H1 (cell line): Measurements from ENCODE around the gene C19orf38. TPM values are rescaled to one million over a fixed set of nuclear protein-coding genes. Genes with fewer than 3 reads are reported as not detected.

Experiments
- CTCF ChIA-PET: fragments of 300-600 bp; sonication (Branson Sonifier 250); formaldehyde crosslinking; loops from one replicate; lab custom pipeline; 2021; ENCODE audit not compliant: partially characterized antibody; lab: Charles Lee
- POLR2A ChIA-PET: fragments of 300-600 bp; sonication (Branson Sonifier 250); formaldehyde crosslinking; loops from one replicate; lab custom pipeline; 2021; ENCODE audit warnings: inconsistent platforms; ENCODE audit not compliant: partially characterized antibody; lab: Charles Lee
- DNase-seq, 2 experiments: peaks; one replicate each; pipeline versions ENCODE4 v3.0.0 to v3.0.0-alpha.2; 2010 to 2022; ENCODE audit warnings: low spot score in 2 of 2, low read depth in 1 of 2, mixed read lengths in 1 of 2
- FAIRE-seq: peaks from 2 replicates; lab custom pipeline; 2011; peaks lifted over from hg19 to GRCh38; lab: Jason Lieb, UNC
- H2AFZ ChIP-seq: 2 replicates; pipeline ENCODE4 v1.8.1; 2012; ENCODE audit warnings: low read length, inconsistent platforms
- H2AK5ac ChIP-seq: 2 replicates; pipeline ENCODE4 v1.6.1; 2013; ENCODE audit warnings: low read depth, low read length
- H2BK120ac ChIP-seq: replicated peaks from 2 replicates; pipeline ENCODE3; 2013; ENCODE audit warnings: low read depth, low read length, inconsistent platforms
- H2BK12ac ChIP-seq: 2 replicates; pipeline ENCODE4 v1.6.1; 2013; ENCODE audit warnings: low read depth, low read length
- H2BK15ac ChIP-seq: 2 replicates; pipeline ENCODE4 v1.6.1; 2013; ENCODE audit warnings: low read length
- H2BK20ac ChIP-seq: 2 replicates; pipeline ENCODE4 v1.6.1; 2013; ENCODE audit warnings: low read length
- H2BK5ac ChIP-seq: 2 replicates; pipeline ENCODE4 v1.6.1; 2013; ENCODE audit warnings: low read depth, low read length
- H3K14ac ChIP-seq: 2 replicates; pipeline ENCODE4 v1.6.1; 2013; ENCODE audit warnings: inconsistent platforms; ENCODE audit not compliant: insufficient read length
- H3K18ac ChIP-seq: 2 replicates; pipeline ENCODE4 v1.6.1; 2013; ENCODE audit warnings: low read length; ENCODE audit errors: extremely low read depth
- H3K23ac ChIP-seq: 2 replicates; pipeline ENCODE4 v1.6.1; 2013; ENCODE audit warnings: inconsistent platforms; ENCODE audit not compliant: insufficient read length
- H3K23me2 ChIP-seq: 2 replicates; pipeline ENCODE4 v1.6.1; 2013; ENCODE audit warnings: low read depth, low read length
- H3K27ac ChIP-seq: 2 replicates; pipeline ENCODE4 v1.6.1; 2011; ENCODE audit warnings: low read depth, low read length, inconsistent platforms
- H3K27me3 ChIP-seq, 4 experiments: replicated peaks in 1 of 4; 1 replicate in 1 of 4; 2 replicates in 3 of 4; pipeline versions ENCODE4 v1.6.1 to v1.8.1; 2011 to 2013; ENCODE audit warnings: low read length in 3 of 4, mild to moderate bottlenecking in 3 of 4, inconsistent platforms in 2 of 4, mixed read lengths in 2 of 4, moderate library complexity in 1 of 4; ENCODE audit not compliant: control insufficient read depth in 3 of 4, insufficient read depth in 3 of 4; ENCODE audit errors: extremely low read depth in 1 of 4
- H3K36me3 ChIP-seq, 4 experiments: 2 replicates each; pipeline versions ENCODE4 v1.6.1 to v1.8.1; 2011 to 2013; ENCODE audit warnings: mild to moderate bottlenecking in 4 of 4, low read length in 3 of 4, moderate library complexity in 2 of 4, control low read depth in 1 of 4, inconsistent platforms in 1 of 4; ENCODE audit not compliant: insufficient read depth in 4 of 4, control insufficient read depth in 2 of 4
- H3K4ac ChIP-seq: replicated peaks from 2 replicates; pipeline ENCODE3; 2013; ENCODE audit warnings: low read length, low read depth, mixed read lengths, inconsistent platforms; ENCODE audit not compliant: insufficient read length
- H3K4me1 ChIP-seq, 4 experiments: replicated peaks in 1 of 4; 1 replicate in 1 of 4; 2 replicates in 3 of 4; pipeline versions ENCODE4 v1.6.1 to v1.8.1; 2011 to 2013; ENCODE audit warnings: low read length in 3 of 4, inconsistent platforms in 2 of 4, mixed read lengths in 1 of 4; ENCODE audit not compliant: insufficient read depth in 4 of 4, control insufficient read depth in 3 of 4
- H3K4me2 ChIP-seq, 2 experiments: 2 replicates each; pipeline versions ENCODE4 v1.6.1 to v1.8.1; 2011 to 2013; ENCODE audit warnings: low read depth in 2 of 2, low read length in 2 of 2, control low read depth in 1 of 2, inconsistent platforms in 1 of 2, mild to moderate bottlenecking in 1 of 2; ENCODE audit not compliant: insufficient read depth in 1 of 2
- H3K4me3 ChIP-seq, 4 experiments: fragments of 200-600, 300-600 bp in 1 of 4; sonication (generic), shearing (Covaris generic), sonication (Bioruptor Twin) in 1 of 4; 2 replicates each; pipeline versions ENCODE4 v1.5.1 to v1.8.1; 2011 to 2016; ENCODE audit warnings: low read length in 4 of 4, low read depth in 3 of 4, control low read depth in 2 of 4, inconsistent platforms in 2 of 4, mild to moderate bottlenecking in 2 of 4, mixed read lengths in 1 of 4, moderate library complexity in 1 of 4; ENCODE audit not compliant: insufficient read depth in 2 of 4; ENCODE audit errors: extremely low read depth in 1 of 4
- H3K56ac ChIP-seq: replicated peaks from 2 replicates; pipeline ENCODE3; 2013; ENCODE audit warnings: low read depth, mild to moderate bottlenecking, mixed read lengths, low read length, inconsistent platforms; ENCODE audit not compliant: insufficient read length
- H3K79me1 ChIP-seq: 2 replicates; pipeline ENCODE4 v1.6.1; 2013; ENCODE audit warnings: low read depth, low read length, control low read depth
- H3K79me2 ChIP-seq, 2 experiments: 2 replicates each; pipeline versions ENCODE4 v1.6.1 to v1.8.1; 2012 to 2013; ENCODE audit warnings: low read length in 2 of 2, mild to moderate bottlenecking in 2 of 2, inconsistent platforms in 1 of 2; ENCODE audit not compliant: insufficient read depth in 2 of 2, control insufficient read depth in 1 of 2
- H3K9ac ChIP-seq, 4 experiments: replicated peaks in 1 of 4; 1 replicate in 1 of 4; 2 replicates in 3 of 4; pipeline versions ENCODE4 v1.6.1 to v1.8.1; 2011 to 2013; ENCODE audit warnings: low read depth in 3 of 4, low read length in 3 of 4, control low read depth in 2 of 4, mild to moderate bottlenecking in 2 of 4, moderate library complexity in 2 of 4, inconsistent platforms in 1 of 4; ENCODE audit errors: extremely low read depth in 1 of 4
- H3K9me3 ChIP-seq, 2 experiments: 2 replicates each; pipeline versions ENCODE4 v1.6.1 to v1.8.1; 2012 to 2013; ENCODE audit warnings: mild to moderate bottlenecking in 2 of 2, moderate library complexity in 2 of 2, control low read depth in 1 of 2, inconsistent platforms in 1 of 2, low read depth in 1 of 2, low read length in 1 of 2, mixed read lengths in 1 of 2; ENCODE audit not compliant: insufficient read depth in 2 of 2
- H4K20me1 ChIP-seq, 2 experiments: replicated peaks in 1 of 2; 2 replicates each; pipeline versions ENCODE3 to v1.8.1; 2011 to 2013; ENCODE audit warnings: inconsistent platforms in 2 of 2, low read length in 2 of 2, mild to moderate bottlenecking in 1 of 2; ENCODE audit not compliant: insufficient read depth in 2 of 2, control insufficient read depth in 1 of 2
- H4K5ac ChIP-seq: 2 replicates; pipeline ENCODE4 v1.6.1; 2013; ENCODE audit warnings: low read length, low read depth, mixed read lengths, inconsistent platforms; ENCODE audit not compliant: insufficient read length
- H4K8ac ChIP-seq: 2 replicates; pipeline ENCODE4 v1.8.0; 2013; ENCODE audit warnings: mild to moderate bottlenecking, moderate library complexity, low read length, inconsistent platforms; ENCODE audit not compliant: insufficient read depth; ENCODE audit errors: extremely low read depth
- H4K91ac ChIP-seq: replicated peaks from 2 replicates; pipeline ENCODE3; 2013; ENCODE audit warnings: low read length, mixed read lengths, inconsistent platforms; ENCODE audit not compliant: insufficient read length
- BRCA1 ChIP-seq: IDR thresholded peaks from 2 replicates; pipeline ENCODE4 v1.6.1; 2012; ENCODE audit warnings: low read depth, low read length, improper control_type of control experiment
- CBX8 ChIP-seq: fragments of 300-800, 300-1000 bp; sonication (generic); IDR thresholded peaks from 2 replicates; pipeline ENCODE4 v1.7.1; 2016; ENCODE audit warnings: low read depth, low read length, borderline replicate concordance
- CHD2 ChIP-seq: IDR thresholded peaks from 2 replicates; pipeline ENCODE4 v1.6.1; 2012; ENCODE audit warnings: low read length, improper control_type of control experiment
- HDAC2 ChIP-seq, 2 experiments: fragments of 300-600 bp in 1 of 2; sonication (generic) in 1 of 2; IDR thresholded peaks; 2 replicates each; pipeline ENCODE4 v1.6.1; 2011 to 2012; ENCODE audit warnings: low read depth in 2 of 2, low read length in 2 of 2, mild to moderate bottlenecking in 2 of 2, moderate library complexity in 2 of 2, borderline replicate concordance in 1 of 2, inconsistent platforms in 1 of 2
- KDM4A ChIP-seq: IDR thresholded peaks from one replicate; pipeline ENCODE4 v1.7.1; 2012; ENCODE audit warnings: low read depth, mild to moderate bottlenecking, moderate library complexity, low read length, inconsistent platforms; ENCODE audit not compliant: severe bottlenecking
- POU5F1 ChIP-seq: IDR thresholded peaks from 2 replicates; pipeline ENCODE4 v1.6.1; 2011; ENCODE audit warnings: low read depth, mild to moderate bottlenecking, low read length, moderate library complexity
- SAP30 ChIP-seq: fragments of 300-600 bp; sonication (generic); IDR thresholded peaks from 2 replicates; pipeline ENCODE4 v1.7.1; 2012; ENCODE audit warnings: low read length, moderate library complexity, mild to moderate bottlenecking, inconsistent platforms; ENCODE audit not compliant: insufficient read depth, insufficient replicate concordance
- SP1 ChIP-seq: IDR thresholded peaks from 2 replicates; pipeline ENCODE4 v1.6.1; 2011; ENCODE audit warnings: low read depth, low read length
- TCF12 ChIP-seq: IDR thresholded peaks from 2 replicates; pipeline ENCODE4 v1.6.1; 2011; ENCODE audit warnings: low read depth, mild to moderate bottlenecking, low read length
- WGBS, 2 experiments: shearing (Covaris generic) in 1 of 2; methylation state at CpG; one replicate each; pipeline versions ENCODE4 v1.1.6 to v1.1.7; 2013 to 2015; ENCODE audit warnings: low lambda C conversion rate in 2 of 2, mixed read lengths in 2 of 2, inconsistent platforms in 1 of 2, low coverage in 1 of 2, missing lambda C conversion rate in 1 of 2; ENCODE audit not compliant: insufficient replicate concordance in 2 of 2, insufficient coverage in 1 of 2, insufficient read length in 1 of 2; ENCODE audit errors: extremely low coverage in 1 of 2, missing lambda C conversion rate in 1 of 2; 5-methylcytosine and 5-hydroxymethylcytosine counted together
- polyA plus RNA-seq, 7 experiments: library from polyadenylated mRNA; depleted of rRNA in 3 of 7; stranded (reverse) in 5 of 7; unstranded in 2 of 7; fragments of >200 nt in 5 of 7; fragments of 200-250 nt in 2 of 7; gene quantifications; 1 replicate in 5 of 7; 2 replicates in 1 of 7; 4 replicates in 1 of 7; pipeline versions ENCODE4 v1.2.1 to v1.2.3, GENCODE V29; 2011 to 2013; ENCODE audit warnings: missing spikeins in 2 of 7, mixed read lengths in 2 of 7
- total RNA-seq: library from RNA; stranded (reverse); fragmentation: NEBNext Ultra II Directional; extraction: Animal tissue kit (Norgen Biotek cat#: 25700); gene quantifications from 2 replicates; pipeline ENCODE4 v1.2.1, GENCODE V29; 2021
- TF ChIP-seq, protein P1 (sequence below): IDR thresholded peaks from 2 replicates; pipeline ENCODE4 v1.6.1; 2011; ENCODE audit warnings: low read depth, mild to moderate bottlenecking, low read length; ENCODE audit not compliant: insufficient read depth

Gene C19orf38
- total and polyA plus RNA-seq, 2 of the 8 experiments (the other 6 are each of a cell fraction or from before 2014, with no cell fraction given), result 0.53 TPM; not detected in 1

- H4K20me1 ChIP-seq, result peaks cover 10 to 19% of the 10 kb centered on the region in 2 experiments
- H3K4me1 ChIP-seq, result peaks cover 5 to 10% (median 8%) of the 10 kb centered on the region in 4 experiments
- DNase-seq (no peak), FAIRE-seq (no peak)
- no peak overlapping the region for H4K91ac ChIP-seq
- peak overlapping the region; percentile 44; the same call in 1 of the 2 replicates for H2BK5ac ChIP-seq
- no peaks in the 10 kb centered on the region for H3K27me3 ChIP-seq
- CTCF ChIA-PET, result interaction anchor here (0.6 to 2.3 kb wide), 5 partner anchors 10 to 35 kb away, joined by 3 to 7 read pairs (median 4); no protein-coding TSS in a partner anchor
- no peaks in the 10 kb centered on the region; a peak in 1 of 8 replicates for H3K36me3 ChIP-seq
- peaks cover 24% of the 10 kb centered on the region for H3K79me1 ChIP-seq
- H2BK120ac ChIP-seq, result no peak overlapping the region
- WGBS, 2 experiments, result 88% methylated on average over 10 of the region's 10 CpGs; no CpG with 5 or more reads in 1 of the 2 experiments
- no peaks in the 10 kb centered on the region for H3K23me2 ChIP-seq
- no peak overlapping the region for H4K8ac ChIP-seq
- no peak overlapping the region for H2BK20ac ChIP-seq
- H3K56ac ChIP-seq, result no peak overlapping the region
- no peak overlapping the region for H3K9ac ChIP-seq
- no peak overlapping the region for H2BK15ac ChIP-seq
- H3K4me2 ChIP-seq, result no peak overlapping the region
- POLR2A ChIA-PET, result interaction anchor here (1.3 to 3.3 kb wide), 2 partner anchors 11 to 23 kb away, joined by 3 to 13 read pairs; no protein-coding TSS in a partner anchor
- no peak overlapping the region for H3K4me3 ChIP-seq
- H2BK12ac ChIP-seq, result no peak overlapping the region
- H3K14ac ChIP-seq, result no peak overlapping the region
- H3K79me2 ChIP-seq, result peaks cover 0 to 81% of the 10 kb centered on the region in 2 experiments; a peak in 2 of 4 replicates
- H3K23ac ChIP-seq, result no peak overlapping the region
- H3K4ac ChIP-seq, result no peak overlapping the region
- peak overlapping the region; percentile 45; the same call in 1 of the 2 replicates for H3K27ac ChIP-seq
- H2AK5ac ChIP-seq, result no peak overlapping the region
- H2AFZ ChIP-seq, result no peak overlapping the region
- no peaks in the 10 kb centered on the region for H3K9me3 ChIP-seq
- H3K18ac ChIP-seq, result no peak overlapping the region
- no peak overlapping the region for H4K5ac ChIP-seq
- TF ChIP-seq HDAC2 (IDR thresholded peaks at IDR 0.05; ENCODE audit: borderline replicate concordance in 1 of 2, low read depth in 2 of 2, low read length in 2 of 2) (no peak), POU5F1 (no peak), SAP30 (no peak), CHD2 (no peak), TCF12 (no peak), KDM4A (no peak), SP1 (no peak), BRCA1 (no peak), CBX8 (no peak)
- TF ChIP-seq, protein P1, sequence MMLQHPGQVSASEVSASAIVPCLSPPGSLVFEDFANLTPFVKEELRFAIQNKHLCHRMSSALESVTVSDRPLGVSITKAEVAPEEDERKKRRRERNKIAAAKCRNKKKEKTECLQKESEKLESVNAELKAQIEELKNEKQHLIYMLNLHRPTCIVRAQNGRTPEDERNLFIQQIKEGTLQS, result no peak
These were observed 51.0 kb downstream of the C19orf38 start for GRCh38 chr19:10899151-10899653.
